OCI-LY1 (cell line): ENCODE data around the gene MPPED2.

Experiments
- H2AFZ ChIP-seq: fragments of 200-600 bp; sonication (generic), shearing (Covaris generic); 2 replicates; pipeline ENCODE4 v1.6.0; 2014; ENCODE audit warnings: antibody characterized with exemption, mild to moderate bottlenecking, low read length
- H3F3A ChIP-seq: fragments of 200-600 bp; sonication (generic), shearing (Covaris generic); 2 replicates; pipeline ENCODE4 v1.6.0; 2014; ENCODE audit warnings: mild to moderate bottlenecking, antibody characterized with exemption, low read length, moderate library complexity; ENCODE audit not compliant: insufficient read depth
- H3K27ac ChIP-seq: fragments of 200-600 bp; sonication (generic); 2 replicates; pipeline ENCODE4 v1.5.1; 2014; ENCODE audit warnings: low read length, mixed run types, mild to moderate bottlenecking, low read depth; ENCODE audit not compliant: poor library complexity, severe bottlenecking
- H3K27me3 ChIP-seq: fragments of 200-600 bp; sonication (generic); 2 replicates; pipeline ENCODE4 v1.6.0; 2014; ENCODE audit warnings: antibody characterized with exemption, mild to moderate bottlenecking, low read length, moderate library complexity; ENCODE audit not compliant: insufficient read depth
- H3K36me3 ChIP-seq: fragments of 200-600 bp; sonication (generic); 2 replicates; pipeline ENCODE4 v1.6.1; 2014; ENCODE audit warnings: mild to moderate bottlenecking, antibody characterized with exemption, low read length, moderate library complexity, mixed read lengths; ENCODE audit not compliant: insufficient read depth
- H3K4me1 ChIP-seq: fragments of 200-600 bp; sonication (generic); 2 replicates; pipeline ENCODE4 v1.5.1; 2014; ENCODE audit warnings: mild to moderate bottlenecking, low read length, moderate library complexity; ENCODE audit not compliant: insufficient read depth, severe bottlenecking
- H3K4me2 ChIP-seq: fragments of 200-600 bp; sonication (generic), shearing (Covaris generic); 2 replicates; pipeline ENCODE4 v1.6.1; 2014; ENCODE audit warnings: low read length
- H3K4me3 ChIP-seq: fragments of 200-600 bp; sonication (generic); 2 replicates; pipeline ENCODE4 v1.5.1; 2014; ENCODE audit warnings: low read length, low read depth, mild to moderate bottlenecking, mixed read lengths; ENCODE audit not compliant: poor library complexity, severe bottlenecking
- H3K79me2 ChIP-seq: fragments of 200-600 bp; shearing (Covaris generic); 2 replicates; pipeline ENCODE4 v1.6.1; 2016; ENCODE audit warnings: mixed run types, low read length, mixed read lengths; ENCODE audit not compliant: insufficient read depth
- H3K9ac ChIP-seq: fragments of 200-600 bp; sonication (generic), shearing (Covaris generic); 2 replicates; pipeline ENCODE4 v1.6.1; 2014; ENCODE audit warnings: mild to moderate bottlenecking, low read length, mixed read lengths
- H3K9me2 ChIP-seq: fragments of 200-600 bp; sonication (generic), shearing (Covaris generic); 2 replicates; pipeline ENCODE4 v1.6.1; 2014; ENCODE audit warnings: low read depth, mild to moderate bottlenecking, low read length, mixed read lengths
- H3K9me3 ChIP-seq: fragments of 200-600 bp; shearing (Covaris generic); 2 replicates; pipeline ENCODE4 v1.6.1; 2014; ENCODE audit warnings: low read length, mixed read lengths
- H4K20me1 ChIP-seq: fragments of 200-600 bp; sonication (generic), shearing (Covaris generic); 2 replicates; pipeline ENCODE4 v1.6.0; 2016; ENCODE audit warnings: mild to moderate bottlenecking, low read length; ENCODE audit not compliant: insufficient read depth
- EZH2 ChIP-seq: fragments of 200-600 bp; sonication (generic), shearing (Covaris generic); IDR thresholded peaks from 2 replicates; pipeline ENCODE4 v1.8.0; 2017; ENCODE audit warnings: borderline replicate concordance, mixed run types, mild to moderate bottlenecking, antibody characterized with exemption, low read length, moderate library complexity, mixed read lengths
- TF ChIP-seq, protein P1 (sequence below): fragments of 200-600 bp; sonication (generic), shearing (Covaris generic); IDR thresholded peaks from 2 replicates; pipeline ENCODE4 v1.5.1; 2017; ENCODE audit warnings: mild to moderate bottlenecking, antibody characterized with exemption, low read length, moderate library complexity, mixed read lengths

The MPPED2 gene

DNA sequence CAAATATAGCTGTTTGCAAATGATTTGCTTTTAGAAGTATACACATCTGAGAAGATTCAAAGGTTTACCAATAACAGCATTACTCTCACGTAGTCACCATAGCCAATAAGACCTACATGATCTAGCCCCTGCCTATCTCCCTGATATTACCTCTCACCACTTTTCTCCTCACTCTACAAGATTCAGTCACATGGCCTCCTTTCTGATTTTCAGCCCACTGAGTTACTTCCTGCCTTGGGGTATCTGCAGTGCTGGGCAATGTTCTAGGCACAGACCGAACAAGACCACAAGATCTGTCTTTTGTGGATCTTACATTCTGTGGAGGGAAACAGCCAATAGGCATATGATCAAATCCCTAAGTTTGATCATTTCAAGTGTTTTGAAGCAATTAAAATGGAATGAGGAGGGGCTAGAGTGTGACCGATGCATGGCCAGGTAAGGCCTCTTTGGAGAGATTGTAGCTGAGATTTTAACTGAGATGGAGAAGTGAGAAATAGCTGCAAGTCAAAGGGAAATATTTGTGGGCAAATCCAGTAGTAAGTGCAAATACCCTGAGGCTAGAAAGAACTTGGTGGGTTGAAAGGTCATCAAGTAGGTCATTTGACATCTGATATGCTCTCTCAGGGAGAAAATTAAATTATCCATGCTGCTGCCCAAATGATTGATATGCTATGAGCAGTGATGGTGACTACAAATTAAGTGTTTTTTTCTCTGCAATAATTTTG is 220.2 kb downstream of the MPPED2 start:
- Histone ChIP-seq H3K9me3 (no peaks in the 10 kb centered on the region), H2AFZ (no peak overlapping the region), H3K4me1 (no peaks in the 10 kb centered on the region), H3K4me3 (no peak overlapping the region), H3K27ac (no peak overlapping the region), H4K20me1 (no peaks in the 10 kb centered on the region), H3K9me2 (no peaks in the 10 kb centered on the region), H3F3A (no peaks in the 10 kb centered on the region), H3K27me3 (no peaks in the 10 kb centered on the region), H3K36me3 (no peaks in the 10 kb centered on the region), H3K79me2 (no peaks in the 10 kb centered on the region), H3K9ac (no peak overlapping the region), H3K4me2 (no peak overlapping the region)
- TF ChIP-seq EZH2 = no peak
- TF ChIP-seq, protein P1, sequence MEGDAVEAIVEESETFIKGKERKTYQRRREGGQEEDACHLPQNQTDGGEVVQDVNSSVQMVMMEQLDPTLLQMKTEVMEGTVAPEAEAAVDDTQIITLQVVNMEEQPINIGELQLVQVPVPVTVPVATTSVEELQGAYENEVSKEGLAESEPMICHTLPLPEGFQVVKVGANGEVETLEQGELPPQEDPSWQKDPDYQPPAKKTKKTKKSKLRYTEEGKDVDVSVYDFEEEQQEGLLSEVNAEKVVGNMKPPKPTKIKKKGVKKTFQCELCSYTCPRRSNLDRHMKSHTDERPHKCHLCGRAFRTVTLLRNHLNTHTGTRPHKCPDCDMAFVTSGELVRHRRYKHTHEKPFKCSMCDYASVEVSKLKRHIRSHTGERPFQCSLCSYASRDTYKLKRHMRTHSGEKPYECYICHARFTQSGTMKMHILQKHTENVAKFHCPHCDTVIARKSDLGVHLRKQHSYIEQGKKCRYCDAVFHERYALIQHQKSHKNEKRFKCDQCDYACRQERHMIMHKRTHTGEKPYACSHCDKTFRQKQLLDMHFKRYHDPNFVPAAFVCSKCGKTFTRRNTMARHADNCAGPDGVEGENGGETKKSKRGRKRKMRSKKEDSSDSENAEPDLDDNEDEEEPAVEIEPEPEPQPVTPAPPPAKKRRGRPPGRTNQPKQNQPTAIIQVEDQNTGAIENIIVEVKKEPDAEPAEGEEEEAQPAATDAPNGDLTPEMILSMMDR = no peak

DNA sequence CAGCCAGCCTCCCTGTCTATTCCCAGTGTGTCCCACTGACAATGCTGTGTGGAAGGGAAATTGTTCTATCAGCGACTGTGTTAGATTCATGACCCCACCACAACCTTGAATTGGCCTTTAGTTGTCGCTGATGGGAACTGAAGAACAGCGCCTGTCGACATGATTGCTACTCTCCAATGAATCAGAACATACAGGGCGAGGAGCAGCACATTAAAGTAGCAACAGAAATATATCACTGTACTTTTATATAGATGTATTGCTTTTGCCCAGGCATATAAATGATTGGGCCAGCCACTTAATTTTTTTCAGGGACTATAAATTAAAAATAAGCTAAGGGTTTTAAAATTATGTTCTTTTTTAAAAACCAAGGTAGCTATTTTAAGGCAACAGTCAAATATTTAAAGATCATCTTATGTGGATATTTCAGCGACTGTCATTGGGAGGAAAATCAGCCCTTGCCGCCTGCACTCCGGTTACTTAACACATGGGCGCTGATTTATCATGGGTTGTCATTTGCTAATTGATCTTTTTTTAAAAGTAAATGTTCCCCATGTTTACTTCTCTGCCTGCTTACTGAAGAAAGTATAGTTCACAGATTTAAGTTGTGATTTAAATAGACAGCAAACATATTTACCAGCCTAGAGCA is 221.2 kb downstream of the MPPED2 start:
- TF ChIP-seq, protein P1 = no peak
- TF ChIP-seq EZH2 = no peak
- Histone ChIP-seq H3K9ac (no peak overlapping the region), H3K4me3 (no peak overlapping the region), H3K4me2 (no peak overlapping the region), H3F3A (no peaks in the 10 kb centered on the region), H3K27ac (no peak overlapping the region), H3K9me3 (no peaks in the 10 kb centered on the region), H2AFZ (no peak overlapping the region), H3K36me3 (no peaks in the 10 kb centered on the region), H3K79me2 (no peaks in the 10 kb centered on the region), H3K9me2 (no peaks in the 10 kb centered on the region), H3K4me1 (no peaks in the 10 kb centered on the region), H3K27me3 (no peaks in the 10 kb centered on the region), H4K20me1 (no peaks in the 10 kb centered on the region)

DNA sequence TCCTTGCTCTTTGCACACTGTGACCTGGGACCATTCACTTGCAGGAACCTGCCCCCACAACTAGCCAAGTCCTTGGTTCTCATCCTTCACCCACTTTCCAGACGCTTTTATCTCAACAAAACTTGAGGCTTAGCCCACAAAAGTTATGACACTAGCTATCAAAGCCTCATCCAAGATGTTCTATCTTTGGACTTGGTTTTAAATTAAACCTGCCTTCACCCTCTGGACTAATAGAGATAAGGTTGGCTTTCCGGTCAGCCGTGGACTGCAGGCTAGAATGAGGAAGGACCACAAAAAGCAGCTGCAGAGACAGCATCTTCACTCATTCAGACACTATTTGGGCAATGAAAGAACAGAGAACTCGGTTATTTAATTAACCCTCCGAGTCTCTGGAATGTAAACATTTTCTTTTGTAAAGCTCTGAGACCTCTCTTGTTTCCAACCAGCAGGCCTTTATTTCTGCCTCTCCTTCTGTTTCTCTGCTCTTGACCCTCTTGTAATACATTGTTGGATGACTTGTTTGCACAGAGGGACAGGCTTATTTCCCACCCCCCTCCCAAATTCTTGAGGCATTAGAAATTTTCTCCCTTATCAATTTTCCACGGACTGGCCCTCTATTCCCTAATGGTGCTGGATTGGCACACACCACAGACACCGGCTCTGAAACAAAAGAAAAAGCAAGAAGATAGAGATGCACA is 221.9 kb downstream of the MPPED2 start:
- Histone ChIP-seq H3K9me3 (no peaks in the 10 kb centered on the region), H3K79me2 (no peaks in the 10 kb centered on the region), H2AFZ (no peak overlapping the region), H3K4me1 (no peaks in the 10 kb centered on the region), H4K20me1 (no peaks in the 10 kb centered on the region), H3F3A (no peaks in the 10 kb centered on the region), H3K27ac (no peak overlapping the region), H3K4me2 (no peak overlapping the region), H3K4me3 (no peak overlapping the region), H3K9ac (no peak overlapping the region), H3K36me3 (no peaks in the 10 kb centered on the region), H3K27me3 (no peaks in the 10 kb centered on the region), H3K9me2 (no peaks in the 10 kb centered on the region)
- TF ChIP-seq, protein P1 = no peak
- TF ChIP-seq EZH2 = no peak
